Medulla oblongata (tissue), 1 donor: ENCODE measurements around the gene SLC22A1.
"Not testable (repeated sequence)": the region's sequence is repeated elsewhere in the genome, so short reads cannot be mapped to it uniquely, and the experiment has no call there.

Experiments used
- DNase-seq: peaks from one replicate; pipeline ENCODE4 v3.0.0-alpha.2; 2015; ENCODE audit errors: extremely low spot score

SLC22A1 gene

DNA sequence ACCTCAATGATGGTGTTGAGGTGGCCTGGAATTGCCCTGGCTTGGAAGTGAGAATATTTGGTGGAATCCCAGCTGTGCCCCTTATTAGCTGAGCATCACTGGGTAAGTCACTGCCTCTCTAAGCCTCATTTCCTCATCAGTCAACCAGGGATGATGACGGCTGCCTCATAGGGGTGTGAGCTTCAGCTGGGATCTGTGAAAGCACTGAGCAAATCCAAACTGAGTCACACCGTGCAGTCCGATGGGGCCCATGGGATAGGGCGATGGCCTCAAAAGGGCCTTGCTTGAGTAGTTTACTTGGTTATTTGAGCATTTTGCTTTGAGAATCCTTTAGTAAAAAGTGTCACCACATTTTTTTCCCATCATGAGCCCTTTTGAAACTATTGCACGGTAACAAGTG, 1.1 kb downstream of the SLC22A1 start:
- no peak for DNase-seq

DNA sequence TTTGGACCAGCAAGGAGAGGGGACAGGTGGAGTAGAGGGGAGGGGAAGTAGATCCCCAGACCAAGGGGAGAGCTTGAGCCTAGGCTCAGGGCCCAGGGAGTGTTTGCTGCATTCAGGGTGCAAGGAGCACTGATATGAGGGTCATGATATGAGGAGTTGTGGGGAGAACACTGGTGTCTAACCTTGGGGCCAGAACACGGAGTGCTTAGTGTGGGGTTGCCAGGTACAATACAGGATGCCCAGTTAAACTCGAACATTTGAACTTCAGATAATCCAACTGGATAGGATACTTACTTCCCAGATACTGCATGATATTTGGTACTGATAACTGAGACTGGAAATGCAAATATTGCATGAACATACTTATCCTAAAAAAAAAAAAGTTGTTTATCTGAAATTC, 2.4 kb downstream of the SLC22A1 start:
- DNase-seq = no peak

DNA sequence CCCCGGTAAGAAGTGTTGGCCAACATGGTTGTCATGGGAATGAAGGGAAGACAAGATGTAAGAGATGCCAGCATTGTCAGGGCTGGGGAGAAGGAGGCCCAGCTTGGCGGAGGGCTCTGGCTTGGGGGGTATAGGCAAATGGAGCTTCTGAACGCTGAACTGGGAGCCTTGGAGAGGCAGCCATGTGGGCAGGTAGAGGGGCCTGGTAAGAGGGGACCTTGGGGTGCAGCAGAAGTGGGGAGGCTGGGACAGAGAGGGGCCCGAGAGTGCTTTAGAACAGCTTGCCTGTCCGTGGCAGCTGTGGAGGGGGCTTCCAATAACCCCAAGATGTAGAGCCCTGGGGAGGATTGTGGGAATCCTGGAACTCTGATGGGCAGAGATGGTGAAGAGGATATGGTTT, 3.0 kb downstream of the SLC22A1 start:
- DNase-seq = no peak

DNA sequence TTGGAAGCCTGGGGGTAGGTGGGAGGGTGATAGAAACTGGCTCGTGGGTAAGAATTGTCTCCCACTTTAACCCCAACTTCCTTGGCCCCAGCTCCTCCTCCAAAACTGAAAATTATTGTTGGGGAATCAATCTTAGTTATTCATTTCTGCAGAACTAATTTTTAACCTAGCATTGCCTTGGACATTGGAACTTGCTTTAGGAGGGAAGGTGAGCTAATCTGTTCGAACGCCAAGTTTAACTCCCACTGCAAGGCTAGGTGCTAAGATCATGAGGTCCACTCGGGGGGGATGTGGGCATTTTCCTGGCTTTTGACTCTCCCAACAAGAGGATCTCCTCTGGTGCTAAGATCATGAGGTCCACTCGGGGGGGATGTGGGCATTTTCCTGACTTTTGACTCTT, 3.5 kb downstream of the SLC22A1 start:
- not testable (repeated sequence) for DNase-seq

DNA sequence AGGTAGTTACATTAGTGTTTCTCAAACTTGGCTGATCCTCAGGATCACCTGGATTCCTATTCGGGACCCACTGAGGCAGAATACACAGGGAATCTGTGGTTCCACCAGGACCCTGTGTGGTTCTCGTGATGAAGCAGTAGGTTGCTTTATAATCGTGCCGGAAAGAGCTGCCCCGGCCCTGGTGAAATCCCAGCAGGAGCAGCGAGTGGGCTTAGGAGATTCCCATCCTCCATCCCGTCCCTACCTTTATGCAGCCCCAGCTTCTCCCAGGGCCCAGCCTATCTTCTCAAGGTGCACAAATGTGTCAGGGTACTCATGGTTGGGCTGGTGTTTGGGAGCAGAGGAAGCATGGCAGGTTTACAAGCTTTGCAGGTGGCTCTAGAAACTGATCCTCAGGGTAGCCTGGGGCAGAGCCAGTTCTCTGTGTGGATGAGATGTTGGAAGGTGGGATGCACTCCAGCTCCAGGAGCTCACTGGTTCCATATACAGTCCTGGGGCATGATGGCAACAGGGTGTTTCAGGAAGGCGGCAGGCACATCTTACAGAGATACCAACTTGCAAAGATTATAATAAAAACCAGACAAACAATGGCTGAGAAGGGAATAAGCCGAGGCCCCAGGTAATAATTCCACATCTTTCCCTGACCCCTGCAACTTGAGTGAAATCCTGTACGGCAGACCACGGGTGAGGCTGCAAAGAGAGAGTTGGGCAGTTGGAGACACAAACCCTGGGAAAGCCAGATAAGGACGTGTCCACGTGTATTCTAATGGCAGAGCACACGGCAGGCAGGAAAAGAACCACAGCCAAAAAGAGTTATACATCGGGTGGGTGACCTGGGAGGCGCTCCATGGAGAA, 5.9 kb downstream of the SLC22A1 start:
- no peak for DNase-seq

GRCh38 chr6:160128125-160128683, 6.6 kb downstream of the SLC22A1 start:
- no peak for DNase-seq

DNA sequence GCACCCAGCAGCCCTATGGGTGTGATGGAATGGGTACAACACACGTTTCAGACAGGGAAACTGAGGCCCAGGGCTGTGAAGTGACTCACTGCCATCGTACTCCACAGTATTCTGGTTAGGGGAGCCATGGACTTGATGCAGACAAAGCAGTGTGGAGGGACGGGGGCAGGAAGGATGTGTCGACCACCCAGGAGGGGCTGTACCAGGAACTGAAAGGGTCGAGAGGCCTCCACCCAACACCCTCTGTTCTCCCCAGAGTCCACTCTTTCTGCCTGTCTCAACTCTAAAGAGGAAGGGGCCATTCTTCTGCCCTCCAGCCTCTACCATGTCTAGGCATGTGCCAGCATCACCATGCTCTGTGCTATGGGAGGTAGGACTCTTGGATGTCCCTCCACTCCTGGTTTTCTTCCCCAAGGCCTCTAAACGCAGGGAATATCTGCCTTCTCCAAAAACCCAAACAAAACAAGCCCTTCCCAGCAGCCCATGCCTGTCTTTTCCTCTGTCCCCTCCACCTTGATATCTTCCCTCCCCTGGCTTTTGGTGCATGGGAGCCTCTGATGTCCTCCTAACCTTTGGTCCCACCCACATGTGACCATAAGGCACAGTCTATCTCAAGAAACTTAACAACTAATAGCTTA, 7.4 kb downstream of the SLC22A1 start:
- no peak for DNase-seq

- DNase-seq = no peak
Observed at GRCh38 chr6:160129881-160130615, 8.4 kb downstream of the SLC22A1 start.

- no peak for DNase-seq
Observed at GRCh38 chr6:160130729-160131484, 9.3 kb downstream of the SLC22A1 start.

DNA sequence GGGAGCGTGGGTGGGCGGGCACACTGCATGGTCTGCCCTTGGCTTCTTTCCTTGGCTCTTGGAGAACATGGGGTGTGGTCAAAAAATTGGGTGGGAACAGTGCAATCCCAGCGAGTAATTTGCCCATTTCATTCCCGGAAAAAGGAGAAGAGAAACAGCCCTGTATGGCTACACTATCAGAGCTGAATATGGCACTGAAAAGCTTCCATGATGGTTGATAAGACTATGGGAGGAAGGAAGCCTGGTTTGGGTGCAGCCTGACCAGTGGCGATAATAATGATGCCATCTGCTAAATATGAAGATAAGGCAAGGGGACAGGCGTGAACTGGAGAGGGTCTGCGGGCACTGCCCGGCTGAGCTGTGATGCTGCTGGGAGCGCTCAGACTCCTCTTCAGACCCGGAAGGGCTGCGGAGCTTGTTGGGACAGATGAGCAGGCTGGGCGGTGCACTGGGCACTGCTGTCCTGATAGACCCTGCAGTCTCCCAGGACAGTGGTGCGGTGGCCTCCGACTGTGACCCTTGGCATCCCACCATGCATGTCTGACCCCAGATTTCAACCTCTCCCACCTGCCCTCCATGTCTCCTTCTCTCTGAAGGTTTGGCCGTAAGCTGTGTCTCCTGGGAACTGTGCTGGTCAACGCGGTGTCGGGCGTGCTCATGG, 10.2 kb downstream of the SLC22A1 start:
- no peak for DNase-seq

DNA sequence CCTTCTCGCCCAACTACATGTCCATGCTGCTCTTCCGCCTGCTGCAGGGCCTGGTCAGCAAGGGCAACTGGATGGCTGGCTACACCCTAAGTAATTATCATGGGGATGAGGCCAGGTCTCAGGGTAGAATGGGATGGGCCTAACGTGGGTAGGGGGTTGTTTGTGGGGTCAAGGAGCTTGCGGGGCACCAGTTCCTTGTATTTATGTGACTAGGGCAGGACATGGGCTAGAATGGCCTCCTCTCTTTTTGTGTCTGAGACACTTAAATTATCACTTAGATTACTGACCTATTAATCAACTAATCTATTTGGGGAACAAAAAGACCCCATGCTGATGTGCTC, 10.7 kb downstream of the SLC22A1 start:
- no peak for DNase-seq

- DNase-seq = no peak
Observed at GRCh38 chr6:160132776-160133338, 11.2 kb downstream of the SLC22A1 start.

- no peak for DNase-seq
Observed at GRCh38 chr6:160133441-160134336, 12.1 kb downstream of the SLC22A1 start.

DNA sequence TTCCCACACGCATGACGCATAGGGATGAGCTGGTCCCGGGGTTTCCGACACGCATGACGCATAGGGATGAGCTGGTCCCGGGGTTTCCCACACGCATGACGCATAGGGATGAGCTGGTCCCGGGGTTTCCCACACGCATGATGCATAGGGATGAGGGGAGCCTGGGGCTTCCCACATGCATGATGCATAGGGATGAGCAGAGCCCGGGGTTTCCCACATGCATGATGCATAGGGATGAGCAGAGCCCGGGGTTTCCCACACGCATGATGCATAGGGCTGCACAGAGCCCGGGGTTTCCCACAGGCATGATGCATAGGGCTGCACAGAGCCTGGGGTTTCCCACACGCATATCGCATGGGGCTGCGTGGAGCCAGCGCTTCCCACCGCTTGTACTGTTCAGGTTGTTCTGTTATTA, 12.7 kb downstream of the SLC22A1 start:
- DNase-seq = not testable (repeated sequence)

GRCh38 chr6:160134779-160135547, 13.3 kb downstream of the SLC22A1 start:
- no peak for DNase-seq

GRCh38 chr6:160135907-160136655, 14.5 kb downstream of the SLC22A1 start:
- DNase-seq = no peak

DNA sequence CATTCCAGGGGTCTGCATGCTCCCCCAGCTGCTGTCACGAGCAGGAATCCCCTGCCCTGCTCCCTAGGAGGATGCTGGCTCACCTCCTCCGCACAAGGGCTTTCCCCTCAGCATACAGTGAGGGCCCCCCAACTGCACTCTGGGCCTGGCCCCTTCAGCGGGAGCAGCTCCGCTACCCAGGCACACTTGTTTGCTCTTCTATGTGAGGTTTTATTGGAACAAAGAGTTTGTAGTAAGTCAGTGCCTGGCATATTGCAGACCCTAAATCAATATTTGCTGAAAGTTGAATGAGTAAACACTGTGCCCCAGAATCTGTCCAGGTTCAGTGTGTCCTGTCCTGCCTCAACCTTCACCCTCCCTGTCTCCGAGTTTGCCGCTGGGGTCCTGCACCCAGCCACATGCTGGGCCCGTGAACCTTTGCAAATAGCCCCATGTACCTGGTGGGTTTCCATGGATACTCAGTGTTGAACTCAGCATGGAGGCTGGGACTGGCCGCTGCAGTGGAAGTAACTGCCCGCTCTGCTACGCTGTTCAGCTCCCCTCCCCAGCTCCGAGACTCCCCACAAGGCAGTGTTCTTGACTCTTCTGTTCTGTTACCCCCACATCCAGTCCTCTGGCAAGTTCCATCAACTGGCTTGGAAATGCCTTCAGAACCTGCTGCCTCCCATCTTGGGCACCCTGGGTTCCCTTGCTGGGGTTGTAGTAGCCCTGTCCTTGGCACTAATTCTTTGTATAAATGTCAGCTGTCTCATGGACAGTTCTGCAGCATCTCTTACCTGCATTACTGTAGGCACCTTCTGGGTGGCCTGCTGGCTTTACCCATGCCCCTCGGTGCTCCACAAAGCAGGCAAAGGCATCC, 15.7 kb downstream of the SLC22A1 start:
- DNase-seq = no peak
